WTC11 (cell line): ENCODE results near the gene ZNF483. TPM values are rescaled to one million over a fixed set of nuclear protein-coding genes. Genes with fewer than 3 reads are reported as not detected.

Source experiments
- ATAC-seq: fragments of 200-7000 bp; cut with Tn5 transposase; 2 replicates; pipeline ENCODE4 v1.10.0; 2021; ENCODE audit warnings: mild to moderate bottlenecking, moderate library complexity
- CTCF ChIA-PET: fragments of 300-600 bp; sonication (Branson Sonifier 250); formaldehyde crosslinking; loops from one replicate; lab custom pipeline; 2021; ENCODE audit warnings: antibody characterized with exemption; lab: Charles Lee
- POLR2A ChIA-PET: fragments of 350-600 bp; sonication (Branson Sonifier 250); formaldehyde crosslinking; loops from one replicate; lab custom pipeline; 2021; ENCODE audit warnings: antibody characterized with exemption; lab: Charles Lee
- DNase-seq: peaks from one replicate; pipeline ENCODE4 v3.0.0; 2021; ENCODE audit warnings: low spot score
- H3K27ac Mint-ChIP-seq: 2 replicates; pipeline ENCODE4 v1.8.0; 2021; ENCODE audit warnings: mixed read lengths
- H3K27me3 Mint-ChIP-seq: 2 replicates; pipeline ENCODE4 v1.8.0; 2021; ENCODE audit warnings: low read depth, mild to moderate bottlenecking, moderate library complexity, mixed read lengths
- H3K36me3 Mint-ChIP-seq: 2 replicates; pipeline ENCODE4 v1.8.0; 2021; ENCODE audit warnings: mixed read lengths
- H3K4me1 Mint-ChIP-seq: 2 replicates; pipeline ENCODE4 v1.8.0; 2022; ENCODE audit warnings: mixed read lengths
- H3K4me3 Mint-ChIP-seq: 2 replicates; pipeline ENCODE4 v1.8.0; 2021; ENCODE audit warnings: mild to moderate bottlenecking, moderate library complexity, mixed read lengths
- H3K9me3 Mint-ChIP-seq: 2 replicates; pipeline ENCODE4 v1.8.0; 2021; ENCODE audit warnings: mixed read lengths
- AFF4 ChIP-seq: sonication (generic); formaldehyde crosslinking; IDR thresholded peaks from 2 replicates; pipeline ENCODE4 v1.8.1; 2023; ENCODE audit warnings: mild to moderate bottlenecking, missing genetic modification reagents, borderline replicate concordance
- ATF2 ChIP-seq: sonication (generic); formaldehyde crosslinking; IDR thresholded peaks from 2 replicates; pipeline ENCODE4 v1.8.1; 2022; ENCODE audit warnings: low read depth, missing genetic modification reagents, borderline replicate concordance
- FOXP1 ChIP-seq: sonication (generic); formaldehyde crosslinking; IDR thresholded peaks from 2 replicates; pipeline ENCODE4 v1.8.0; 2022; ENCODE audit warnings: missing genetic modification reagents, mild to moderate bottlenecking, moderate library complexity, borderline replicate concordance
- GABPB1 ChIP-seq: sonication (generic); formaldehyde crosslinking; IDR thresholded peaks from 2 replicates; pipeline ENCODE4 v1.8.1; 2023; ENCODE audit warnings: mild to moderate bottlenecking, missing genetic modification reagents
- IRF2 ChIP-seq: sonication (generic); formaldehyde crosslinking; IDR thresholded peaks from 2 replicates; pipeline ENCODE4 v1.8.0; 2022; ENCODE audit warnings: low read depth, missing genetic modification reagents, borderline replicate concordance
- MYBL2 ChIP-seq: sonication (generic); formaldehyde crosslinking; IDR thresholded peaks from 2 replicates; pipeline ENCODE4 v1.8.1; 2023; ENCODE audit warnings: mild to moderate bottlenecking, moderate library complexity, missing genetic modification reagents
- NR3C1 ChIP-seq: sonication (generic); formaldehyde crosslinking; conservative IDR thresholded peaks from 2 replicates; pipeline ENCODE4 v1.8.1; 2023; ENCODE audit warnings: low read depth, mild to moderate bottlenecking, missing genetic modification reagents
- TCF7 ChIP-seq: sonication (generic); formaldehyde crosslinking; IDR thresholded peaks from 2 replicates; pipeline ENCODE4 v1.8.0; 2022; ENCODE audit warnings: mild to moderate bottlenecking, low read depth, missing genetic modification reagents, moderate library complexity
- ZNF232 ChIP-seq: sonication (generic); formaldehyde crosslinking; IDR thresholded peaks from 2 replicates; pipeline ENCODE4 v1.8.0; 2022; ENCODE audit warnings: mild to moderate bottlenecking, missing genetic modification reagents
- ZNF423 ChIP-seq: fragments of 250-450 bp; sonication (Bioruptor Pico); IDR thresholded peaks from 2 replicates; pipeline ENCODE4 v2.1.2; 2022; ENCODE audit warnings: mild to moderate bottlenecking, moderate library complexity
- ZNF425 ChIP-seq: fragments of 250-450 bp; sonication (Bioruptor Pico); conservative IDR thresholded peaks from 2 replicates; pipeline ENCODE4 v1.9.0; 2021; ENCODE audit warnings: mild to moderate bottlenecking
- total RNA-seq: library from RNA; stranded (reverse); gene quantifications from 3 replicates; pipeline ENCODE4 v1.2.3, GENCODE V29; 2021
- TF ChIP-seq, protein P1 (sequence below): sonication (generic); formaldehyde crosslinking; IDR thresholded peaks from 2 replicates; pipeline ENCODE4 v1.8.0; 2023; ENCODE audit warnings: missing genetic modification reagents, mild to moderate bottlenecking, borderline replicate concordance
- TF ChIP-seq, protein P2 (sequence below): sonication (generic); formaldehyde crosslinking; IDR thresholded peaks from 2 replicates; pipeline ENCODE4 v1.8.1; 2023; ENCODE audit warnings: mild to moderate bottlenecking, moderate library complexity, missing genetic modification reagents

Gene ZNF483
- total RNA-seq, 1 experiment from 2014 or later, result 77.4 TPM

DNA sequence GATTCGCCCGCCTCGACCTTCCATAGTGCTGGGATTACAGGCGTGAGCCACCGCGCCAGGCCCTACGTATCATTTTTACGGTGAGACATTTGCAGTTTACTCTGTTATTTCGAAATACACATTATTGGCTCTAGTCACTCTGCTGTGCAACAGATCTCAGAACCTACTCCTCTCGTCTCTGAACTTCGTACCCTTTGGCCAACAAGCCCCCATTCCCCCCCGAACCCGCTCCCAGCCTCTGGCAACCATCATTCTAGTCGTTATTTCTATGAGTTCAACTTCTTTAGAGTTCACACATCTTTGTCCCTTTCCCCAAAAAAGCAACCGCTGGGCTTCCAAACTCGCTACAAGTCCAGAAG lies 73.7 kb downstream of the ZNF483 start:
- DNase-seq, result no peak
- TF ChIP-seq FOXP1 (CRISPR knock-in tag) (no peak), GABPB1 (CRISPR knock-in tag) (0 out of 2 replicates have a peak, but pooled peaks have one; percentile 8), ZNF423 (CRISPR knock-in tag) (no peak), TCF7 (CRISPR knock-in tag) (no peak), ATF2 (no peak), MYBL2 (no peak), NR3C1 (CRISPR knock-in tag) (0 out of 2 replicates have a peak, but pooled peaks have one; percentile 14)
- TF ChIP-seq, protein P1, sequence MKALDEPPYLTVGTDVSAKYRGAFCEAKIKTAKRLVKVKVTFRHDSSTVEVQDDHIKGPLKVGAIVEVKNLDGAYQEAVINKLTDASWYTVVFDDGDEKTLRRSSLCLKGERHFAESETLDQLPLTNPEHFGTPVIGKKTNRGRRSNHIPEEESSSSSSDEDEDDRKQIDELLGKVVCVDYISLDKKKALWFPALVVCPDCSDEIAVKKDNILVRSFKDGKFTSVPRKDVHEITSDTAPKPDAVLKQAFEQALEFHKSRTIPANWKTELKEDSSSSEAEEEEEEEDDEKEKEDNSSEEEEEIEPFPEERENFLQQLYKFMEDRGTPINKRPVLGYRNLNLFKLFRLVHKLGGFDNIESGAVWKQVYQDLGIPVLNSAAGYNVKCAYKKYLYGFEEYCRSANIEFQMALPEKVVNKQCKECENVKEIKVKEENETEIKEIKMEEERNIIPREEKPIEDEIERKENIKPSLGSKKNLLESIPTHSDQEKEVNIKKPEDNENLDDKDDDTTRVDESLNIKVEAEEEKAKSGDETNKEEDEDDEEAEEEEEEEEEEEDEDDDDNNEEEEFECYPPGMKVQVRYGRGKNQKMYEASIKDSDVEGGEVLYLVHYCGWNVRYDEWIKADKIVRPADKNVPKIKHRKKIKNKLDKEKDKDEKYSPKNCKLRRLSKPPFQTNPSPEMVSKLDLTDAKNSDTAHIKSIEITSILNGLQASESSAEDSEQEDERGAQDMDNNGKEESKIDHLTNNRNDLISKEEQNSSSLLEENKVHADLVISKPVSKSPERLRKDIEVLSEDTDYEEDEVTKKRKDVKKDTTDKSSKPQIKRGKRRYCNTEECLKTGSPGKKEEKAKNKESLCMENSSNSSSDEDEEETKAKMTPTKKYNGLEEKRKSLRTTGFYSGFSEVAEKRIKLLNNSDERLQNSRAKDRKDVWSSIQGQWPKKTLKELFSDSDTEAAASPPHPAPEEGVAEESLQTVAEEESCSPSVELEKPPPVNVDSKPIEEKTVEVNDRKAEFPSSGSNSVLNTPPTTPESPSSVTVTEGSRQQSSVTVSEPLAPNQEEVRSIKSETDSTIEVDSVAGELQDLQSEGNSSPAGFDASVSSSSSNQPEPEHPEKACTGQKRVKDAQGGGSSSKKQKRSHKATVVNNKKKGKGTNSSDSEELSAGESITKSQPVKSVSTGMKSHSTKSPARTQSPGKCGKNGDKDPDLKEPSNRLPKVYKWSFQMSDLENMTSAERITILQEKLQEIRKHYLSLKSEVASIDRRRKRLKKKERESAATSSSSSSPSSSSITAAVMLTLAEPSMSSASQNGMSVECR (CRISPR knock-in tag), result no peak
- TF ChIP-seq, protein P2, sequence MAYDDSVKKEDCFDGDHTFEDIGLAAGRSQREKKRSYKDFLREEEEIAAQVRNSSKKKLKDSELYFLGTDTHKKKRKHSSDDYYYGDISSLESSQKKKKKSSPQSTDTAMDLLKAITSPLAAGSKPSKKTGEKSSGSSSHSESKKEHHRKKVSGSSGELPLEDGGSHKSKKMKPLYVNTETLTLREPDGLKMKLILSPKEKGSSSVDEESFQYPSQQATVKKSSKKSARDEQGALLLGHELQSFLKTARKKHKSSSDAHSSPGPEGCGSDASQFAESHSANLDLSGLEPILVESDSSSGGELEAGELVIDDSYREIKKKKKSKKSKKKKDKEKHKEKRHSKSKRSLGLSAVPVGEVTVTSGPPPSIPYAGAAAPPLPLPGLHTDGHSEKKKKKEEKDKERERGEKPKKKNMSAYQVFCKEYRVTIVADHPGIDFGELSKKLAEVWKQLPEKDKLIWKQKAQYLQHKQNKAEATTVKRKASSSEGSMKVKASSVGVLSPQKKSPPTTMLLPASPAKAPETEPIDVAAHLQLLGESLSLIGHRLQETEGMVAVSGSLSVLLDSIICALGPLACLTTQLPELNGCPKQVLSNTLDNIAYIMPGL, result no peak
- H3K27ac Mint-ChIP-seq, result no peak overlapping the region

GRCh38 chr9:111599092-111599954 lies 74.3 kb downstream of the ZNF483 start, which contains the start of gene PTGR1:
Gene PTGR1 (minus strand): TSS chr9:111599647. CDS start chr9:111597422, 2,225 bp downstream.
- ChIA-PET POLR2A (interaction anchor here (0.6 to 3.5 kb wide), 2 partner anchors 22 to 32 kb away, joined by 3 to 14 read pairs; partner anchors contain the start of gene DNAJC25), CTCF (interaction anchor here (0.7 to 3.5 kb wide), 10 partner anchors 15 to 476 kb away, joined by 3 to 46 read pairs (median 6); partner anchors contain the start of gene DNAJC25)
- Mint-ChIP-seq H3K4me1 (peaks cover 13% of the 10 kb centered on the region), H3K27ac (peak within 1 kb of the TSS; percentile 91), H3K36me3 (peaks cover 20% of the 10 kb centered on the region), H3K4me3 (peak within 1 kb of the TSS; percentile 94)
- ATAC-seq (peak; percentile 74), DNase-seq (peak; percentile 79)
- TF ChIP-seq AFF4 (0 out of 2 replicates have a peak, but pooled peaks have one; percentile 49), IRF2 (CRISPR knock-in tag) (no peak), ZNF425 (CRISPR knock-in tag) (no peak), NR3C1 (CRISPR knock-in tag) (peak; percentile 13; the same call in 1 of the 2 replicates), ZNF232 (CRISPR knock-in tag) (peak; percentile 71; the same call in 1 of the 2 replicates)
- TF ChIP-seq, all 79 proteins: peak for 3
- Mint-ChIP-seq H3K9me3 (peaks cover 7% of the 10 kb centered on the region; the same call in 1 of the 2 replicates), H3K27me3 (peaks cover 8% of the 10 kb centered on the region)

More for the DNA sequence above, 73.7 kb downstream of the ZNF483 start:
- CTCF ChIA-PET, result interaction anchor here (0.7 to 3.5 kb wide), 15 partner anchors 9 to 476 kb away, joined by 3 to 46 read pairs (median 5); partner anchors contain the start of genes DNAJC25 and GNG10
- ATAC-seq, result no peak
- Mint-ChIP-seq H3K27me3 (peaks cover 8% of the 10 kb centered on the region), H3K4me3 (peak overlapping the region; percentile 94), H3K4me1 (peaks cover 10% of the 10 kb centered on the region), H3K36me3 (peaks cover 26% of the 10 kb centered on the region), H3K9me3 (peaks cover 7% of the 10 kb centered on the region; the same call in 1 of the 2 replicates)
- POLR2A ChIA-PET, result interaction anchor here (1.0 to 3.5 kb wide), 2 partner anchors 23 to 33 kb away, joined by 3 to 14 read pairs; partner anchors contain the start of gene DNAJC25
